Femur (tissue), 1 donor: ENCODE data around the gene PTGR3.
A peak's percentile ranks its signal among the peaks of the same experiment; 100 is the strongest.
"Not testable (repeated sequence)": the region's sequence is repeated elsewhere in the genome, so short reads cannot be mapped to it uniquely, and the experiment has no call there.

Experiments
- DNase-seq: peaks from one replicate; pipeline ENCODE4 v3.0.0-alpha.2; 2017

Gene PTGR3

GRCh38 chr18:75200605-75201280 is 8.2 kb downstream of the PTGR3 start:
- no peak for DNase-seq

- no peak for DNase-seq
Measured at GRCh38 chr18:75200071-75200470, 8.9 kb downstream of the PTGR3 start.

- no peak for DNase-seq
Measured at GRCh38 chr18:75199327-75199726, 9.6 kb downstream of the PTGR3 start.

- no peak for DNase-seq
Measured at GRCh38 chr18:75198036-75198435, 10.9 kb downstream of the PTGR3 start.

- no peak for DNase-seq
Measured at GRCh38 chr18:75192899-75193298, 16.0 kb downstream of the PTGR3 start.

- DNase-seq, result no peak
Measured at GRCh38 chr18:75189696-75190095, 19.2 kb downstream of the PTGR3 start.

- DNase-seq, result not testable (repeated sequence)
Measured at GRCh38 chr18:75187702-75188101, 21.2 kb downstream of the PTGR3 start.

- no peak for DNase-seq
Measured at GRCh38 chr18:75185460-75185859, 23.5 kb downstream of the PTGR3 start.

GRCh38 chr18:75183973-75184493 is 24.9 kb downstream of the PTGR3 start:
- no peak for DNase-seq

- no peak for DNase-seq
Measured at GRCh38 chr18:75183524-75183923, 25.4 kb downstream of the PTGR3 start.

- no peak for DNase-seq
Measured at GRCh38 chr18:75179819-75180600, 28.9 kb downstream of the PTGR3 start.

- DNase-seq, result no peak
Measured at GRCh38 chr18:75178376-75178775, 30.6 kb downstream of the PTGR3 start.

GRCh38 chr18:75176849-75177248 is 32.1 kb downstream of the PTGR3 start:
- no peak for DNase-seq

- no peak for DNase-seq
Measured at GRCh38 chr18:75173738-75174137, 35.2 kb downstream of the PTGR3 start.

- DNase-seq, result no peak
Measured at GRCh38 chr18:75173125-75173432, 35.9 kb downstream of the PTGR3 start.

- DNase-seq, result no peak
Measured at GRCh38 chr18:75172299-75173124, 36.4 kb downstream of the PTGR3 start.

- DNase-seq, result peak; percentile 41
Measured at GRCh38 chr18:75170916-75171315, 38.0 kb downstream of the PTGR3 start.

- peak; percentile 61 for DNase-seq
Measured at GRCh38 chr18:75170022-75170789, 38.7 kb downstream of the PTGR3 start.

GRCh38 chr18:75169411-75169810 is 39.5 kb downstream of the PTGR3 start:
- DNase-seq, result no peak

GRCh38 chr18:75168619-75169018 is 40.3 kb downstream of the PTGR3 start:
- no peak for DNase-seq

GRCh38 chr18:75167759-75168618 is 41.0 kb downstream of the PTGR3 start:
- no peak for DNase-seq

- no peak for DNase-seq
Measured at GRCh38 chr18:75167137-75167536, 41.8 kb downstream of the PTGR3 start.
